Mesenchymal stem cell (in vitro differentiated cells and primary cell): ENCODE results near the gene BPHL.
"Not testable (repeated sequence)": the region's sequence is repeated elsewhere in the genome, so short reads cannot be mapped to it uniquely, and the experiment has no call there.

Experiments used
- DNase-seq: peaks from one replicate; pipeline ENCODE4 v3.0.0-alpha.2; 2013
- H2AFZ ChIP-seq: one replicate; pipeline ENCODE4 v1.6.1; 2013; ENCODE audit warnings: low read depth, mild to moderate bottlenecking, control low read depth, inconsistent platforms, low read length, moderate library complexity
- H2AK5ac ChIP-seq: 2 replicates; pipeline ENCODE4 v1.6.1; 2013; ENCODE audit warnings: low read length, moderate library complexity, mild to moderate bottlenecking, inconsistent platforms; ENCODE audit not compliant: severe bottlenecking
- H2BK120ac ChIP-seq: one replicate; pipeline ENCODE4 v1.6.1; 2013; ENCODE audit warnings: low read depth, mild to moderate bottlenecking, inconsistent platforms, low read length, moderate library complexity
- H2BK12ac ChIP-seq, 2 experiments: one replicate each; pipeline ENCODE4 v1.6.1; 2013; ENCODE audit warnings: inconsistent platforms in 2 of 2, low read length in 2 of 2, mild to moderate bottlenecking in 2 of 2, moderate library complexity in 2 of 2, control low read depth in 1 of 2
- H2BK15ac ChIP-seq: one replicate; pipeline ENCODE4 v1.6.1; 2013; ENCODE audit warnings: mild to moderate bottlenecking, low read depth, inconsistent platforms; ENCODE audit not compliant: poor library complexity, severe bottlenecking
- H2BK5ac ChIP-seq: 2 replicates; pipeline ENCODE4 v1.6.1; 2013; ENCODE audit warnings: low read depth, mild to moderate bottlenecking, low read length, control low read depth, inconsistent platforms; ENCODE audit not compliant: poor library complexity, severe bottlenecking
- H3K14ac ChIP-seq, 2 experiments: one replicate each; pipeline ENCODE4 v1.6.1; 2013; ENCODE audit warnings: inconsistent platforms in 2 of 2, low read length in 2 of 2, control low read depth in 1 of 2, mild to moderate bottlenecking in 1 of 2, moderate library complexity in 1 of 2
- H3K18ac ChIP-seq, 2 experiments: one replicate each; pipeline ENCODE4 v1.6.1; 2013; ENCODE audit warnings: inconsistent platforms in 2 of 2, low read length in 2 of 2, control low read depth in 1 of 2, low read depth in 1 of 2, mild to moderate bottlenecking in 1 of 2
- H3K23ac ChIP-seq, 2 experiments: one replicate each; pipeline ENCODE4 v1.6.1; 2013; ENCODE audit warnings: inconsistent platforms in 2 of 2, low read length in 2 of 2, mild to moderate bottlenecking in 2 of 2, moderate library complexity in 2 of 2, control low read depth in 1 of 2
- H3K27ac ChIP-seq: 2 replicates; pipeline ENCODE4 v1.5.1; 2013; ENCODE audit warnings: mild to moderate bottlenecking, moderate library complexity, low read length, control low read depth, inconsistent platforms; ENCODE audit not compliant: poor library complexity, severe bottlenecking
- H3K27me3 ChIP-seq, 2 experiments: 2 replicates each; pipeline versions ENCODE4 v1.6.1 to v1.7.0; 2013; ENCODE audit warnings: low read length in 2 of 2, mild to moderate bottlenecking in 2 of 2, moderate library complexity in 2 of 2, control low read depth in 1 of 2, inconsistent platforms in 1 of 2; ENCODE audit not compliant: control insufficient read depth in 1 of 2, insufficient read depth in 1 of 2
- H3K36me3 ChIP-seq, 2 experiments: 2 replicates each; pipeline versions ENCODE4 v1.6.1 to v1.7.0; 2013; ENCODE audit warnings: low read length in 2 of 2, control low read depth in 1 of 2, inconsistent platforms in 1 of 2, low read depth in 1 of 2, mild to moderate bottlenecking in 1 of 2; ENCODE audit not compliant: insufficient read depth in 2 of 2, control insufficient read depth in 1 of 2
- H3K4ac ChIP-seq, 2 experiments: one replicate each; pipeline ENCODE4 v1.6.1; 2013; ENCODE audit warnings: inconsistent platforms in 2 of 2, low read length in 2 of 2, mild to moderate bottlenecking in 2 of 2, moderate library complexity in 2 of 2, control low read depth in 1 of 2, low read depth in 1 of 2
- H3K4me1 ChIP-seq: 2 replicates; pipeline ENCODE4 v1.6.1; 2013; ENCODE audit warnings: low read depth, low read length, control low read depth; ENCODE audit not compliant: control insufficient read depth, insufficient read depth
- H3K4me2 ChIP-seq: 2 replicates; pipeline ENCODE4 v1.6.1; 2013; ENCODE audit warnings: low read length, mild to moderate bottlenecking, inconsistent platforms; ENCODE audit not compliant: poor library complexity, severe bottlenecking
- H3K4me3 ChIP-seq, 2 experiments: 2 replicates each; pipeline versions ENCODE4 v1.5.1 to v1.7.0; 2013; ENCODE audit warnings: low read length in 2 of 2, mild to moderate bottlenecking in 2 of 2, control low read depth in 1 of 2, low read depth in 1 of 2; ENCODE audit not compliant: insufficient read depth in 1 of 2
- H3K79me1 ChIP-seq: replicated peaks from 2 replicates; pipeline ENCODE4 v1.6.1; 2013; ENCODE audit warnings: mild to moderate bottlenecking, control low read depth, low read length, inconsistent platforms; ENCODE audit not compliant: poor library complexity, severe bottlenecking
- H3K9ac ChIP-seq: 2 replicates; pipeline ENCODE4 v1.7.0; 2013; ENCODE audit warnings: mild to moderate bottlenecking, low read length, moderate library complexity
- H3K9me3 ChIP-seq: 2 replicates; pipeline ENCODE4 v1.7.0; 2013; ENCODE audit warnings: mild to moderate bottlenecking, low read length; ENCODE audit not compliant: control insufficient read depth
- H4K8ac ChIP-seq: one replicate; pipeline ENCODE4 v1.6.1; 2013; ENCODE audit warnings: inconsistent platforms, mild to moderate bottlenecking, low read length, moderate library complexity
- H4K91ac ChIP-seq: one replicate; pipeline ENCODE4 v1.6.1; 2013; ENCODE audit warnings: mild to moderate bottlenecking, low read length, inconsistent platforms
- WGBS: methylation state at CpG from one replicate; pipeline ENCODE4 v1.1.7; 2013; ENCODE audit warnings: mixed read lengths; 5-methylcytosine and 5-hydroxymethylcytosine counted together

The BPHL gene

GRCh38 chr6:3151691-3152090 lies 33.2 kb downstream of the BPHL start:
- no peak overlapping the region for H2BK12ac ChIP-seq
- peaks cover 5% of the 10 kb centered on the region for H3K4me1 ChIP-seq
- 84% methylated on average over 4 of the region's 5 CpGs for WGBS
- H3K18ac ChIP-seq, result no peak overlapping the region
- no peak overlapping the region for H2BK120ac ChIP-seq
- H3K4me2 ChIP-seq, result no peak overlapping the region
- H3K9me3 ChIP-seq, result peaks cover 7% of the 10 kb centered on the region
- no peaks in the 10 kb centered on the region for H3K27me3 ChIP-seq
- H3K36me3 ChIP-seq, result peaks cover 29 to 59% of the 10 kb centered on the region in 2 experiments
- no peak overlapping the region for H4K91ac ChIP-seq
- H2AK5ac ChIP-seq, result no peak overlapping the region
- H3K14ac ChIP-seq, result no peak overlapping the region
- no peak for DNase-seq
- H3K27ac ChIP-seq, result no peak overlapping the region
- H3K4me3 ChIP-seq, result no peak overlapping the region
- no peak overlapping the region for H2BK5ac ChIP-seq
- H3K79me1 ChIP-seq, result peaks cover 8% of the 10 kb centered on the region
- H4K8ac ChIP-seq, result no peak overlapping the region
- H3K23ac ChIP-seq, result no peak overlapping the region
- H3K4ac ChIP-seq, result no peak overlapping the region
- H2AFZ ChIP-seq, result no peak overlapping the region
- no peak overlapping the region for H3K9ac ChIP-seq
- no peak overlapping the region for H2BK15ac ChIP-seq

GRCh38 chr6:3152689-3153088 lies 34.2 kb downstream of the BPHL start:
- no peak overlapping the region for H2BK5ac ChIP-seq
- DNase-seq, result no peak
- H2BK120ac ChIP-seq, result no peak overlapping the region
- H3K79me1 ChIP-seq, result peaks cover 8% of the 10 kb centered on the region
- 90% methylated on average over 3 of the region's 3 CpGs for WGBS
- H3K27me3 ChIP-seq, result no peaks in the 10 kb centered on the region
- no peak overlapping the region for H3K4ac ChIP-seq
- peaks cover 24 to 51% of the 10 kb centered on the region in 2 experiments for H3K36me3 ChIP-seq
- H3K4me2 ChIP-seq, result no peak overlapping the region
- H3K27ac ChIP-seq, result no peak overlapping the region
- H3K4me1 ChIP-seq, result peaks cover 5% of the 10 kb centered on the region
- H4K91ac ChIP-seq, result no peak overlapping the region
- no peak overlapping the region for H3K18ac ChIP-seq
- H3K23ac ChIP-seq, result no peak overlapping the region
- peaks cover 4% of the 10 kb centered on the region for H3K9me3 ChIP-seq
- no peak overlapping the region for H2BK15ac ChIP-seq
- H2AFZ ChIP-seq, result no peak overlapping the region
- no peak overlapping the region for H2AK5ac ChIP-seq
- H3K4me3 ChIP-seq, result no peak overlapping the region
- H3K9ac ChIP-seq, result no peak overlapping the region
- H4K8ac ChIP-seq, result no peak overlapping the region
- no peak overlapping the region for H2BK12ac ChIP-seq
- H3K14ac ChIP-seq, result no peak overlapping the region

DNA sequence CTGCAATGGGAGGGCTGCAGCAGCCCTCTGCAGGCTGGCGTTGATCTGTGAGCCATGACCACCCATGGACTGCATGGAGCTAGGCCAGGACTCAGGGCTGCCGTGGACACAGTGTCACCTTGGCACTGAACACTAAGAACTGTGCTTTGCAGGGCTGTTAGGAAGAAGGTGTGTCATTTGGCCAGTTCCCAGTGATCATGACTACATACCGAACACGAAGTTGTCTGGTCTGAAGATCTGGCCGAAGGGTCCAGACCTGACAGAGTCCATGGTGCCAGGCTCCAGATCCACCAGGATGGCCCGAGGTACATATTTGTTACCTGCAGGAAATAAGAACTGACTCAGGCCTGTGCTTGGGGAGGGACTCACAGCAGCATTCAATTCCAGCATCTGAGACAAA lies 36.9 kb downstream of the BPHL start:
- not testable (repeated sequence) for H3K4ac ChIP-seq, H2BK15ac ChIP-seq, H3K9ac ChIP-seq, H3K18ac ChIP-seq, H3K27me3 ChIP-seq, H4K8ac ChIP-seq, DNase-seq, H3K4me3 ChIP-seq, H2AK5ac ChIP-seq, H3K9me3 ChIP-seq, H4K91ac ChIP-seq, H3K4me2 ChIP-seq, H2BK120ac ChIP-seq, H3K14ac ChIP-seq, H3K23ac ChIP-seq, H2BK12ac ChIP-seq, H2AFZ ChIP-seq, H3K27ac ChIP-seq, H2BK5ac ChIP-seq
- H3K4me1 ChIP-seq, result peaks cover 10% of the 10 kb centered on the region
- H3K79me1 ChIP-seq, result peaks cover 10% of the 10 kb centered on the region
- peaks cover 21 to 32% of the 10 kb centered on the region in 2 experiments for H3K36me3 ChIP-seq
- WGBS, result 85% methylated on average over 6 of the region's 6 CpGs

GRCh38 chr6:3156184-3157130 lies 37.9 kb downstream of the BPHL start:
- not testable (repeated sequence) for H2AFZ ChIP-seq, H2BK15ac ChIP-seq, H3K27me3 ChIP-seq, H2AK5ac ChIP-seq, H3K9me3 ChIP-seq, H3K23ac ChIP-seq, H4K91ac ChIP-seq, H2BK120ac ChIP-seq, H4K8ac ChIP-seq, H2BK12ac ChIP-seq, H3K27ac ChIP-seq, H2BK5ac ChIP-seq
- peak overlapping the region in 1 of 2 experiments; percentile 85 for H3K4ac ChIP-seq
- peaks cover 19 to 32% of the 10 kb centered on the region in 2 experiments for H3K36me3 ChIP-seq
- 8% methylated on average over 27 of the region's 32 CpGs for WGBS
- H3K4me1 ChIP-seq, result peaks cover 11% of the 10 kb centered on the region
- H3K4me2 ChIP-seq, result peak overlapping the region; percentile 46
- peak overlapping the region in 1 of 2 experiments; percentile 95 for H3K18ac ChIP-seq
- H3K79me1 ChIP-seq, result peaks cover 10% of the 10 kb centered on the region
- peak; percentile 29 for DNase-seq
- peak overlapping the region; percentile 90 to 95 for H3K4me3 ChIP-seq
- peak overlapping the region; percentile 95 for H3K9ac ChIP-seq
- H3K14ac ChIP-seq, result peak overlapping the region; percentile 49 to 89
